Ammon's horn (tissue), 1 donor: ENCODE data around the gene GPD2.
A peak's percentile ranks its signal among the peaks of the same experiment; 100 is the strongest.

Experiments used
- DNase-seq: peaks from one replicate; pipeline ENCODE4 v3.0.0-alpha.2; 2016; ENCODE audit warnings: low spot score

Gene GPD2

DNA sequence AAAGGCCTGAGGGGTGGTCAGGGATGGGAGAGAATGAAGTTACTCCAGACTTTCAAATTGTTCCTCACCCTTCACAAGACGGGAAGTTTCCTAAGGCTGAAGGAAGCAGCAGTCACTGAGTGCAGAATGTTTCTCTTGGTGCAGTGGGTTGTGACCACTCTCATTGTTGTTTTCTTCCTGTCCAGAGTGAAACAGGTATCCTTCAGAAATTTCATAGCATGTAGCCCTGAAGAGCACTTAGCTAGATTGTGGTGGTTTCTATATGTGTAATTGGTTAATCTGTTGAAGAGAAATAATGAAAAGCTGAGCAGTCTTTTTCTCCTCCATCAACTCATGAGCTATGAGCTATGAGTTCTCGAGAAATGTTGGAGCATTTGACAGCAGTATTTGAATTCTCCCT is 96.8 kb downstream of the GPD2 start:
- no peak for DNase-seq

DNA sequence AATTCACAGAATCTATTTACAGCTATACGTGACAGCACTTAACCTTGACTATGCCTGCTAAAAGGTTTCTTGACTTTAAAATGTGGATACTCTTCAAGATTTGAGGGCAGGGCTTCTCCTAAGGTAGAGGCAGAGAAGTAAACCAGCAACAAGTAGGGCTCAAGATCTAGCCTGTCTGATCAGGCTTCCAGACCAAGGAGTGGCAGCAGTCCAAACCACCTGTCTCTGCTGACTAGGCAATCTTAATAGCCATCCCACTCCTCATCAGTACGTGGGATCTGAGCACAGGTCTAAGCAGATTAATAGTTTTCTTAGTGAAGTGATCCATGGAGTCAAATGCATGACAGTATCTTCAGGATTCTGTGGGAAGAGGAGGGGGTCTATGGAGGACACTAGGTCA is 100.4 kb downstream of the GPD2 start:
- DNase-seq: no peak

GRCh38 chr2:156537141-156537540 is 101.0 kb downstream of the GPD2 start:
- no peak for DNase-seq

DNA sequence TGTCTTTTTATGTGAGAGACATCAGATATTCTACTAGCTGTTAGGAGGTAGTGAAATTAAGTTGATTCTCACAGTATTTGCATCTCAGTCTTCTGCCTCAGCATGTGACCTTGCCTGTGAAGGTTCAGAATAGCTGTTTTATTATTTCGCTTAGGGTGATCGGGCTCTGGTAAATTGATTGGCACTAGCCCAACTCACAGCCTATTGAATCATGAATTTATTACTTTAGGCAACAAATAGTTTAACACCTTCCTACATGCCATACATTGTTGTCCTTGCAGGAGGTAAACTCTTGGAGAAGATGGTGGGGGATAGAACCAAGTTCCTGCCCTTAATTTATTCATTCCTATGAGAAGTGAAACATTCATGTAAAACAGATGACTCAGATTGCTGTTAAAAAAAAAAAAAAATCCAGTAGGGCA is 101.9 kb downstream of the GPD2 start:
- no peak for DNase-seq

GRCh38 chr2:156539086-156539860 is 103.1 kb downstream of the GPD2 start:
- DNase-seq: no peak

DNA sequence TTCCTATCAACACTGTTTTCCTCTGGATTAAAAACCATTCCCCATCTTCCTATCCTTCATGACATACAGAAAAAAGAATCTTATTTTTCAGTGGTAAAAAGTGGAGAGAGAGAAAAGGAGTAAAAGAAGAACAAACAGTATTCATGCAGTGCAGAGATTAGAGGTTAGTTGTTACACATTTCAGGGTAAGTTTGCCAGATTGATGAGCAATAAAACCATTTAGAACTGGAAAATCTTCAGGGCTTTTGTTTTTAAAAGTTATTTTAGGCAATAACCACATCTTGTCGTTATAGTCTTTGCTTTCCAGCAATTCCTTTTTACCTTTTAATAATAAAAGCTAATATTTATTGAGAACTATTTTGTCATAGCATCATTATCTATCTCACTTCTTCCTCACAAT is 104.5 kb downstream of the GPD2 start:
- no peak for DNase-seq

DNA sequence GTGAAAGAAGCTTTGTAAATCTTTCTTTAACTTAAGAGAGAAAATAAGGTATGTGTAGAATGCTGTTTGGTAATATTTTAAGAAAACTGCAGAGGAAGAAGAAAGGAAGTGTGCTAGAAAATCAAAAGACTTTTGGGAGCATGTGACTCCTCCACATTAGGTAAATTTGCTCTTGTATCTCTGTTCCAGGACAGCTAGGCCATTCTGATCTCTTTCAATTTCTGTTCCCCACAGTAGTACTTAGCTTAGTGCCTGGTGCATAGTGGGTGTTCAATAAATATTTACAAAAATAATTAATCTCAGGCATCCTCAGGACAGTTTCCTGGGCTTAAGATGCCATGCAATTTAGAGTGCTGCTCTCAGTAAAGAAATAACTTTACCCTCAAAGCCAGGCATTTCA is 105.0 kb downstream of the GPD2 start:
- DNase-seq: no peak

- no peak for DNase-seq
Measured at GRCh38 chr2:156541706-156542105, 105.5 kb downstream of the GPD2 start.

GRCh38 chr2:156548413-156548812 is 112.2 kb downstream of the GPD2 start:
- no peak for DNase-seq

- DNase-seq: no peak
Measured at GRCh38 chr2:156553714-156554442, 117.7 kb downstream of the GPD2 start.

GRCh38 chr2:156561326-156561725 is 125.1 kb downstream of the GPD2 start:
- no peak for DNase-seq

DNA sequence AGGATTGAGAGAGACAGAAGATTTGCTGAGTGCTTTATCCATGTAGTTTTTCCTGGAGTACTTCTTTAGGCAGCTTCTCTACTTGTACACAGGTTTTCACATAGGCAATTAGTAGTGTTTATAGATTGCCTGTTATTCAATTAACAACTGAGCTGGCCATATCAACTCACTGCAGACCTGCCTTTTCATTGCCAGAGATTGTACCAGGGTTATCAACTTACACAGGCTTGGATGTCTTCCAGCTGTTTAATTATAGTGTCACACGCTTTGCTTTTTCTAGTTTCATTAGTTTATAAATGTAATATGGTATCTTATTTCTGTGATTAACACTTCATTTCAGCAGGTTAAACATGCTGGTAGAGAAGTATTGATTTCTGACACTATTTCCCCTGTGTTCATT is 125.9 kb downstream of the GPD2 start:
- DNase-seq: no peak

GRCh38 chr2:156563994-156564753 is 128.0 kb downstream of the GPD2 start:
- no peak for DNase-seq

DNA sequence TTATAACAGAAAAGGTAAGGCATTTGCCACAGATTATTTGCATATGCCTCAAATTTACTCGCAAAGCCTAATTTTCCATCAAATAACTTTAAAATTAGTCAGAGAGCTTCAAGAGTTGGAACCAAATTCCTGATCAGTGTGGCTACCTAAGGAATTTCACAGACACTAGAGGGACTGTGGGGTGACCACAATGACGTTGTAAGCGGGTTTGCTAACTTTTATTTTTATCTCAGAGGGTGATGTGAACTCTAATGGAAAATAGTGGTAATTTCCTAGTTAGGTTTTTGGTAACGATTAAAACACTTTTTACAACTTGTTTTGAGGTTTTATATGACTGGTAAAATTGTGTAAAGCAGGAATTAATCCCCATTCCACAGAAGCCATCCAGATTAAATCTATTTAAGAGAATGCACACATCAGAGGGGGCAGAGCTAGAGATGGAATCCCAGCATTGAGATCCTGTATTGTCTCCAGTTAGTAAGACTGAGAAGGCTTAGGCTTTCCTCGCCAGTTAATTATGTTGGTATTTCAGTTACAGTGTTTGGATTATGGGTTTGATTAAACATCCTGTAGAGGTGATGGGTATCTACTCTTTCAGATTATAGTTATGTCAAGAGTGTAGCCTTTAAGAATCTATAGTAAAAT is 129.0 kb downstream of the GPD2 start:
- DNase-seq: no peak

DNA sequence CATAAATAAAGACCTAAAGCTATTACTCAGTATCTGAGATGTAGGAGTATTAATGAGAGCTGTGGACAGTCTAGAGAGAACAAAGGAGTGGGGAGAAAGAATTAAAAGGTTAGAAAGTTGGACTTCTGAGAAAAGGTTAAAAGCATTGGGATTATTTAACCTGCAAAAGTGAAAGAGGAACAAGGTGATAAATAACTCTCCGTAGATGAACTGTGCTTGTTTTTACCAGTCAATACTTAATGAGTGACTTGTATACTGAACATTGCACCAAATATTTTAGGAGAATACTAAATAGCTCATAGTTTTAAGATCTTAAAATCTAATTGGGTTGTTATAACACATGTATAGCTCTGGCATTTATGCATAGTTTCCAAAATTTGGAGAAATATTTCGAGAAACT is 137.5 kb downstream of the GPD2 start:
- DNase-seq: no peak

DNA sequence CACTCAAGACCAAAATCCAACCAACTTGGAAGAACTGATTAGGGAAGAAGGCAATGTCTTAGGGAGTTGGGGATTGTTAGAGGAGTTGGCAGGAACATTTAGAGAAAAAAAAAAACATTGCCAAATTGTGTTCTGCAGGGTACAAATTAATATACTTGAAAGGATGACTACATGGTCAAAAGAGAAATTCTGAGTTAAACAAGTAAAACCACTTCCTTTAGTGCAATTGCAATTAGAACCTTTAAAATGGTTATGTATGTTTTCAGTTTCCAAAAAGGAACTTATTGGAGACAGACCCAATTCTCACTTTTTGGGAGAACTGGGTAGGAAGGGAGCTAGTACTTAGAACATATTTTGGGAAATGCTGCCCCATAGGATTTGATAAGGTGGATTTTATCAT is 137.9 kb downstream of the GPD2 start:
- no peak for DNase-seq

- no peak for DNase-seq
Measured at GRCh38 chr2:156576005-156576404, 139.8 kb downstream of the GPD2 start.

- DNase-seq: no peak
Measured at GRCh38 chr2:156580501-156580900, 144.3 kb downstream of the GPD2 start.

DNA sequence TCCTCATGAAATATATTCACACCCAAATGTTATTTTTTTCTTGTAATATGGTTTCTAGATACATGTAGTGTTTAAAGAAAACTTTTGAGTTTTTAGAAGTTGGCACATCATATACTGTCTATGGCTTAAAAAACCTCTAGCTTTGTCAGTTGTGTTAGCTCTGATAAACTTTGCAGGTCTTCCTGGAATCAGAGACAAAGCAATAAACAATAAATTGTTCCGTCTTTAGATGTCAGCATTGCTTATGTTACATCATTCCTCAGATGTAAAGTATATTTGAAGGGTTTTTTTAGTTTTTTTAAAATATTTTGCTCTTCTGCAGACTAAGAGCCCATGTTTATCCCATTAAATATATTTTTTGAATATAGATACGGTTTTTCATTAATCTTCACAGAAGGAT is 145.1 kb downstream of the GPD2 start:
- no peak for DNase-seq

DNA sequence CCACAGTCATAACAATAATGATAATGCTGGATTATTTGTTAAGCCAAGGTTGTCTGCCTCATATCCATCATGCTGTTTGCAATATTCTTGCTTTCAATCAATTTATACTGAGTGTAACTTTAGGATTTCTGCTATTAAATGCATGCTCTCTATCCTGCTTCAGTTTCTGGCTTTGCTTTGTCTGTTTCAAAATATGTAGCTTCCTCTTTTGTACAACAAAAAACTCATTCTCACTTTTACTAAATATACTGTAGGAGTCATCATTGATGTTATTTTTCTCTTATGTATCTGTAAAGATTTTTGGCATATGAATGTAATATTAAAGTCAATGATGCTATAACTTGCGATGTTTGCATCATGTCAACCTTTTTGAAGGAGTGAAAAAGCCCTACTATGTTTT is 149.3 kb downstream of the GPD2 start:
- DNase-seq: no peak

DNA sequence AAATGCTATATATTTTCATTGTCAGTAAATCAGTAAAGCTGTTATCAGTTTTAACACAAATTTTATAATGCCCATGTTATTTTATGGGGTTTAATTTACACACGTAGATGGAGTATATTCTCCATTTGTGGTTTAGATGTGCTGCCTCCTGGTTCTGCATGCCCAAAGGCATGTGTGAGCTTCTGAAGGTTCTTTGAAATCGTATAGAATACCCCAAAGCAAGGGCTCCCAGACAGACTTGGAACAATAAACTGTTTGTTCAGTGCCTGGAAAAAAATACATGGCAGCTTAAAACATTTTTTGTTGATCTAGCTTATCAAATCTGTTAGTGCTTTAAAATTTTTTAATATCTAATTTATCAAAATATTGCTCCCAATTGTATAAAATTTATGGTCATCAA is 150.4 kb downstream of the GPD2 start:
- DNase-seq: no peak

- peak; percentile 67 for DNase-seq
Measured at GRCh38 chr2:156589381-156590079, 153.4 kb downstream of the GPD2 start.
